ENCODE data around the gene MSMB. TPM values are rescaled to one million over a fixed set of nuclear protein-coding genes. Genes with fewer than 3 reads are reported as not detected.

MSMB gene
- total RNA-seq, 1 donor from 2014 or later: not detected

DNA sequence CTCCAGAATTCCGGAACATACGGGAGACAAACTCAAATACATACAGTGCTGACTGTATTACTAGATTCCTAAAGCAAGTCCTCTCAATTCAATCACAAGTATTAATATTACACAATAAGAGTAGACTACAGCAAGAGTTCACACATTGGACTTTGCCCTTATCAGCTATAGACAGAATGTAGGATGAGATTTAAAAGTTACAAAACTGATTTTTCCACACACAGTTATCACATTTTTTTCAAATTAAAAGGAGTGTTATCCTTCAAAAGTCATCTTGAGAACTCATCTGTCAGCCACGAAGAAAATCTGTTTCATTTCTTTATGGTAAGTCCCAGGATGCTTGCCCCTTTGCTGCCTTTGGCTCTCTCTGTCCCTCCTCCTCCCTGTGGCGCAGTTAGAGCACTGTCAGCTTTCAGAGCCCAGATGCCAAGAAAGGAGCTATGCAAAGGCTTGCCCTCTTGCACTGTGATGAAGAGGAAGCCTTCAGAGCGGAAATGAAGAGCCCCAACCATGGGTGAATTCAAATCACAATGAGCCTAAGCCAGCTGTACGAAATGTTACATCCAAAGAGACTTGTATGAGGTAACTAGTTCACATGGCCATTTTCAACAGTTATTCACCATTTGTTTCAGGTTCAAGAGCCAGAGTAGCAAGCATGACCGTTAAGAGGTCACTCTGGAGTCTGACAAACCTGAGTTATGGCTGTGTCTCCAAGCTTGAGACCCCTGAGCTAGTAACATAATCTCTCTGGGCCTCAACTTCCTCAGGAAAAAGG is 26.3 kb downstream of the MSMB start:
- TF ChIP-seq CTCF (IDR thresholded peaks at IDR 0.05): no peak
- Mint-ChIP-seq H3K9me3 (no peaks in the 10 kb centered on the region), H3K27ac (peak overlapping the region; percentile 41), H3K4me1 (peaks cover 64% of the 10 kb centered on the region), H3K27me3 (no peaks in the 10 kb centered on the region), H3K4me3 (peak overlapping the region; percentile 13), H3K36me3 (ENCODE audit: low read depth) (peaks cover 30% of the 10 kb centered on the region)
- DNase-seq: no peak
- ChIA-PET POLR2A (interaction anchor here (1.4 kb wide), 1 partner anchor 425 kb away, joined by 3 read pairs; no protein-coding TSS in a partner anchor), CTCF (interaction anchor here (0.7 to 1.1 kb wide), 2 partner anchors 9 kb away, joined by 3 read pairs; no protein-coding TSS in a partner anchor)
- intact Hi-C loops (cut with micrococcal nuclease): loop anchor here (1.0 to 10.0 kb wide), 3 partner anchors 11 to 645 kb away; partner anchors contain the start of genes ALOX5 and NCOA4
- peak; percentile 19 for ATAC-seq (ENCODE audit: low read depth)

DNA sequence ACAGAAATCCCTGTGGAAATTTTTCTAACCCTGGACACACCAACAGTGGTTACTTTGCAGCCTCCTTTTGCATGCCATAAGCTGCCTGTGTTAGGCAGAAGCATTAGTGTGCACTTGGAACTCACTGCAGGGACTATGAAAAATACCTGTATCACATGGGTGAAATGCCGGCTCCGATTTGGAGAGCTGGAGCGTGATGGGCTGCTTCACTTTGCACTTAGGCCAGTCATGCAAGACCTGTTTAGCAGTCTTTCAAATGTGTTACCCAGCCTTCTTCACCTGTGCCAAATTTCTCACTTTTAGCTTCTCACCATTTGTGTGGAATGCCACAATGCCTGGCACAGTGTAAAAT is 26.9 kb downstream of the MSMB start:
- peaks cover 63% of the 10 kb centered on the region for H3K4me1 Mint-ChIP-seq
- DNase-seq (no peak), ATAC-seq (ENCODE audit: low read depth) (no peak)
- H3K36me3 Mint-ChIP-seq (ENCODE audit: low read depth): peaks cover 36% of the 10 kb centered on the region
- ChIA-PET CTCF (interaction anchor here (1.1 kb wide), 1 partner anchor 10 kb away, joined by 3 read pairs; no protein-coding TSS in a partner anchor), POLR2A (no interaction called here)
- H3K27me3 Mint-ChIP-seq: no peaks in the 10 kb centered on the region
- peak overlapping the region; percentile 38 for H3K27ac Mint-ChIP-seq
- no peak for TF ChIP-seq CTCF (IDR thresholded peaks at IDR 0.05)
- no peak overlapping the region for H3K4me3 Mint-ChIP-seq
- intact Hi-C loops (cut with micrococcal nuclease): no loop called here
- H3K9me3 Mint-ChIP-seq: no peaks in the 10 kb centered on the region

DNA sequence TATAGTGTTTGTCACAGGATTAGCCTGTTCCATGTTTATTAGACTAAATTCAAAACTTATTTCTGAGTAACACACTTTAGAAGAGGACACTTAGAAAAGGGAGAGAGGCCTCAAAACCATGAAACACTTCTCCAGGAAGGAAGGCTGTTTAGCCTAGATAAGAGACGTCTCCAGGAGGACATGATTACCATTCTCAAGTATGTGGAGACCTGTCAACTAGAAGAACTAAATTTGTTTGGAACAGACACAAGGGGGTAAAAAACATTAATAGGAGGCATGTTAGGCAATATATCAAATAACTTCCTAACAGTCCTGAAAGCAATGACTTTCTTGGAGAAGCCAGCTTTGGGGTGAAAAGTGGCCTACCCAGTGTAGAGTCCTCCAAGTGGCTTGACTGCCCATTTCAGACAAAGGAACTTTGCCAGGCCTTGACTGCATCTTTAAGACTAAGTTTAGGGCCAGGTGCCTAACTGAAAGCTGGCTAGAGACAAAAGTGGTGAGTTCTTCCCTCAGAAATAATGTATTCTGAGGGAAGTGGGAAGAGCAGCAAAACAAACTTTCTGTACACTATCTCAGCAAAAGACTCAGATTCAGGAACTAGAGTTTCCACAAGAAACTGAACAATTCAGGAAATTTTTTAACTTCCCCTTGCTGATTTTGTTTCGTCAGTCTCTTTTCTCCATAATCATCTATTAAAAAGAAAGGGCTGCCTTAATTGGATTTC is 27.5 kb downstream of the MSMB start:
- ATAC-seq (ENCODE audit: low read depth) (no peak), DNase-seq (no peak)
- TF ChIP-seq CTCF (IDR thresholded peaks at IDR 0.05): no peak
- intact Hi-C loops (cut with micrococcal nuclease): no loop called here
- CTCF ChIA-PET: interaction anchor here (1.1 kb wide), 1 partner anchor 11 kb away, joined by 3 read pairs; no protein-coding TSS in a partner anchor
- Mint-ChIP-seq H3K4me1 (peaks cover 57% of the 10 kb centered on the region), H3K27ac (peak overlapping the region; percentile 36), H3K4me3 (no peak overlapping the region), H3K27me3 (no peaks in the 10 kb centered on the region), H3K9me3 (no peaks in the 10 kb centered on the region), H3K36me3 (ENCODE audit: low read depth) (peaks cover 40% of the 10 kb centered on the region)
- POLR2A ChIA-PET: no interaction called here

GRCh38 chr10:46017733-46018132 is 28.3 kb downstream of the MSMB start:
- ATAC-seq (ENCODE audit: low read depth) (no peak), DNase-seq (no peak)
- no peak for TF ChIP-seq CTCF (IDR thresholded peaks at IDR 0.05)
- intact Hi-C loops (cut with micrococcal nuclease): no loop called here
- POLR2A ChIA-PET: interaction anchor here (1.1 kb wide), 1 partner anchor 11 kb away, joined by 3 read pairs; no protein-coding TSS in a partner anchor
- Mint-ChIP-seq H3K36me3 (ENCODE audit: low read depth) (peaks cover 48% of the 10 kb centered on the region), H3K4me3 (no peak overlapping the region), H3K9me3 (no peaks in the 10 kb centered on the region), H3K27me3 (no peaks in the 10 kb centered on the region), H3K4me1 (peaks cover 50% of the 10 kb centered on the region), H3K27ac (no peak overlapping the region)
- CTCF ChIA-PET: no interaction called here

DNA sequence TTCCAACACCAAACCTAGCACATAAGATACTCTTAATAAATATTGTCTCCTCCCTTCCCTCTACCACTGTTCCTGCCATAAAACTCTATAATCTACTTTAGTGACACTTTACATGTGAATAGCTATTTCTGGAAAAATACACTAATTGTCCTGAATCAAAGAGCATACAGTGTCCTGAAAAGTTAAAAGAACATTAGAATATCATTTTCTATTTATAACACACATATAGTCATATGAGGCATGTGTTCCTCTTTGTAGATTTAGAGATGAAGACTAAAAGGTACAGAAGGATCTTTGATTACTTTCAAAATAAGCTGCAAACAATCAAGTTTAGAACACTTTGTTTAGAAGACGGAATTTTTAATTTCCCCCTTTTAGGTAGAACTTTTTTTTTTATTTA is 29.3 kb downstream of the MSMB start:
- ATAC-seq (ENCODE audit: low read depth) (no peak), DNase-seq (no peak)
- no peak for TF ChIP-seq CTCF (IDR thresholded peaks at IDR 0.05)
- Mint-ChIP-seq H3K27me3 (no peaks in the 10 kb centered on the region), H3K4me3 (no peak overlapping the region), H3K9me3 (no peaks in the 10 kb centered on the region), H3K27ac (peak overlapping the region; percentile 5), H3K4me1 (peaks cover 44% of the 10 kb centered on the region), H3K36me3 (ENCODE audit: low read depth) (peaks cover 55% of the 10 kb centered on the region)
- intact Hi-C loops (cut with micrococcal nuclease): no loop called here
- ChIA-PET POLR2A (no interaction called here), CTCF (no interaction called here)
